ENCODE results near the gene UXS1.
A peak's percentile ranks its signal among the peaks of the same experiment; 100 is the strongest.

Gene UXS1

DNA sequence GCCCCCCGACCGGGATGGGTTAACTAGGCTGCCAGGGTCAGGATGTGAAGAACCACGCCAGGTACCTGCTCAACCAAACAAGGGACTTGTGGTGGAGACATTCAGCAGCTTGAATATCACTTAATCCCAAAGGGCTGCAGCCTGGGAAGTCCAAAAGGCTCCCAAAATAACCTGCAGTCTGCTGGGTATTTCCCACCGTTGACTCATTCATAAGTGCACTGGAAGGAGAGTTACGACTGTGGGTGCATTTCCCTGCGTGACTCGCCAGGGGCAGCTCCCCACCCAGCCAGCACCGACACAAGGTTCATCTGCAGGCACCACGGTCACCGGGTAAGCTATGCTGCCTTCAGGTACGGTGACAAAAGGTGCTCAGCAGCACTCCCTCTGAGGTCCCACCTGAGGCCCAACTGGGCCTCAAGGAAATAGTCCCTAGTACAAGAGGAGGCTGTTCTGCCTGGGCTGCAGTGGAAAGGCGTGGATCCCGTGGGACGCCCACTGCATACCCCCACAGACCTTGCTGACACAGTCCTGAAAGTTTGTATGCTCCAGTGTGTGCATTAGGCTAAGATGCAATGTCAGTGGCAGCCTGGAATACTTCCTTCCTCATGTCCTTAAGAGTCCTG, 86.5 kb downstream of the UXS1 start:
- DNase-seq, result no peak

DNA sequence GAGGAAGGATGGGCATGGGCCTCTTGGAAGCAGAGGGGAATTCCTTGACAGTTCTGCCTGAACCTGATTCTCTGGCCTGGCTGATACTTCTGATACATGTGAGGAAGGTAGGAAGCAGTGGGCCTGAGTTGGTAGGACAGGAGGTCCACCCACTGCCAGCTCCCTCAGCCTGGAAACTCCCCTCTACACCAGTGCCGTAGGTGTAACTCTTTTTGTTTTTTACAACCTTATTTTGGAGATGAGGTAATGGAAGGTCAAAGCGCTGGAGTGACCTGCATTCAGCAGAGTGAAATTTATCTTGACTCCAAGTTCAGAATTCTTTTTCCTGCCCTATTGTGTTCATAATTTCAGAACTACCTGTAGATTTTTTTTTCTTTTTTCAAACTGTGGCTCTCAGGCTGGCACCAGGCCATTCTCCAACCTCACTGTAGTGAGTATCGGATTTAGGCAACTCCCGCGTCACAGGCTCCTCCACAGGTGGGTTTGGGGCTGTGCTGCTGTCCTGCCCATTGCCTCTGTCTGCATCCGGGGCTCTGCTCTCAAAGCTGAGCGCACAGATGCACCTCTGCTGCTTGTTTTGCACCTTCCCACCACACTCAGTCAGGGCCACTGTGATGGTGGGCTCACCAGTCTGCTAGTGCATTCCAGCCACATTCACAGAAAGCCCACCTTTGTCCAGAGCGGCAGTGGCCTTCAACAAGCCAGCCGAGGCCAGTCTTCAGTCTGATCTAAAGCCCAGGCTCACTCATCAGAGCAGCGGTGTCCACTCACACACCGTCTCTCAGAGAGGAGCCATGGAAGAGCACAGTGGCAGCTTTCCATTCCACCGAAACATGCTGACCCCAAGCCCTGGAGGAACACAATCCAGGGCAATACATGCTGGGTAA, 87.2 kb downstream of the UXS1 start:
- DNase-seq, result no peak

DNA sequence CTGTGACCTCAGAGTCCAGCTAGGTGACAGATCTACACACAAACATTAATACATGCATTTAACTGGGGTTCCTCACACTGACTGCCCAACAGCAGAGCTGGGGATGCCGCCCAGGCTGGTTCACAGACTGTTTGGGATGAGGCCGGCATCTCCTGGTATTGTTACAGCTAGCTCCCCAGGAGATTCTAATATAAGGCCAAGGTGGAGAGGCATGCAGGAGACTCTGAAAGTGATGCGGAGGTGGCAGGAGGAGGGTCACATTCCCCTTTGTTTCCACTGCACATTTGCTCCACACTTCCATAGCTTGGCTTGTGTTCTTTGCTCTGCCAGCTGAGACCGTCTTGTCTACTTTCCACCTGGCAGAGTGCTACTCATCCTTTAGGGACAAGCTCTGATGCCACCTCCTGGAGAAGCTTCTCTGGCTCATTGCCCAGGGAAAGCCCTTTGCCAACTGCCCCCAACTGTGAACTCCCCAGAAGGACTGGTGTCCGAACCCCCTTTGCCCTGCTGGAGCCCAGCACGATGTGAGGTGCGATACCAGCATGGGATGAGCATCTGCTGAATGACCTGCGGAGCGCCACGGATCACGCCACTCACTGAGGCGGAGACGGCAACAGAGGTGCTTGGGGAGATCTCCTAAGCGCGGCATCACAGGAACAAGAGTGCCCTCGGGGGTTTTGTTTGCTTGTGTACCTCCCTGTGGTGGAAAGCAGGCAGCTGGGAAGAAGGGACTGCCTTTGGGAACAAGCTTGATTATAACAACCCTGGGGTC, 88.8 kb downstream of the UXS1 start:
- DNase-seq, result no peak

DNA sequence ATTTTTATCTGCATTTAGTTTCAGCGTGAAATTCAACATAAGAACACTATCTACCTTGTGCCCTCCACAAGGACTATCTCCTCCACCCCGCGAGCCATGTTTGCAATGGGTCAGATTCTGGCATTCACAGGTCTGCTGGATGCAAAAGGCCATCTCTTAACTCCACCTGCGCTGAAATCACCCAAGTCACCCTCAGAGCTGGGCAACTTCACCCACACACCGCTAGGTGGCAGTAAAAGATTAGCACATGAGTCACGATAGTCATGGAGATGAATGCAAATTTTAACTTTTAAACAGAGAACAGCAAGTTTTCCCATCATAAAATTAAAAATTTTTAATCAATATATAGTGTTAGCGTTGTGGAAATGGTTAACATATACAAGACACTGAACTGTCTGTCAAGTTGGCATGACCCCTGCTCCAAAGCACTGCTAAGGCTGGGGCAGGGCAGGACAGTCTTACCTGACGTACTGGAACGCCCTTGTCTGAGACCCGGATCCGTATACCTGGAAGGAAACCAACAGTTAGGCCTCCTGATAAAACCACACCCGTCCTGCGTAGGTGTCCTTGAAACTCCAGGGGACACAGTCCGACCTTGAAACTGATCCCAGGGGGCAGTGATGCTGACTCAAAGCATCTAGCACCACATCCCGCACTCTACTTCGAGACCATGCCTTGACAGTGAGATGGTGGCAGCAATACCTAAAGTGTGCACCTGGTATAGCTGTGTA, 89.6 kb downstream of the UXS1 start:
- peak; percentile 90 for DNase-seq

GRCh38 chr2:106099691-106100090, 94.4 kb downstream of the UXS1 start:
- DNase-seq, result no peak

GRCh38 chr2:106098664-106099063, 95.4 kb downstream of the UXS1 start:
- DNase-seq, result no peak

GRCh38 chr2:106098081-106098480, 96.0 kb downstream of the UXS1 start:
- DNase-seq, result no peak

DNA sequence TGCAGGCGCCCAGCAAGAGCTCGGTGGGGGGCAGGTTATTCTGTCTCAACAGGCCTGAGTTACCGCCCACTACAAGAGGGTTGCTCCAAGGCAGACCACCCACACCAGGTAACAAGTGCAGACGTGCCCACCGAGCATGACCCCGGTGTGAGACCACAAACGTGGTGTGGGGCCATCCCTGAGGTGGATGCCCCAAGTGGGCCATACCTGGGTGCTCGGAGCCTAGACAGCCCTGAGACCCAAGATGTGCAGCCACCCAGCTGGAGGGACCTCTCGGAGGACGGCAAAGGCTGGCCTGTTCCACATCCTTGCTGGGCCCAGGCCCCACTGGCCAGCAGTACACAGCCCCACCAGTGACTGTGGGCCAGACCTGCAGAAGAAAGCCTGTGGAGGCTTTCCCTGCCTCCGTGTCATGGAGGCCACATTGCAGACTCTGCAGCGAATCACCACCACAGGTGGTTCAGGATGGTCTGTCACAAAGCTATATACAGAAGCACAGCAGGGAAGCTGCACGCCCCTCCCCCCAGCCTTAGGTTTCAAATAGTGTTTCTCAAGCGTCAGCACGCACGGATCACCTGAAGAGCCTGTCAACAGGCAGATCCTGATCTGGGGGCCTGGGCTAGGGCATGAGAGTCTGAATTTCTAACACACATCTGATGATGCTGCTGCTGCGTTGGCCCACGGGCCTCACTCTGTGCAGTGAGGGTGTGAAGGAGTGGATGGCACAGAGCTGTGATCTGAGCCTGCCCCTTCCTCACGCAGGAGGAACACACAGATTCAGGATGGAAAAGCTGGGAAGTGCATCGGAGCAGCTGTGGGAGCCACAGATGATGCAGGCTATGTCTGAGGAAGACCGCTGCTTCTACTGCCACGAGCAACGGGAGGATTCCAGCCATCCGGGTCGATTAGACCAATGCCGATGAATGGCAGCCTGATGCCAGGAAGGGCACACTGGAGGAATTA, 96.8 kb downstream of the UXS1 start:
- peak; percentile 42 for DNase-seq

DNA sequence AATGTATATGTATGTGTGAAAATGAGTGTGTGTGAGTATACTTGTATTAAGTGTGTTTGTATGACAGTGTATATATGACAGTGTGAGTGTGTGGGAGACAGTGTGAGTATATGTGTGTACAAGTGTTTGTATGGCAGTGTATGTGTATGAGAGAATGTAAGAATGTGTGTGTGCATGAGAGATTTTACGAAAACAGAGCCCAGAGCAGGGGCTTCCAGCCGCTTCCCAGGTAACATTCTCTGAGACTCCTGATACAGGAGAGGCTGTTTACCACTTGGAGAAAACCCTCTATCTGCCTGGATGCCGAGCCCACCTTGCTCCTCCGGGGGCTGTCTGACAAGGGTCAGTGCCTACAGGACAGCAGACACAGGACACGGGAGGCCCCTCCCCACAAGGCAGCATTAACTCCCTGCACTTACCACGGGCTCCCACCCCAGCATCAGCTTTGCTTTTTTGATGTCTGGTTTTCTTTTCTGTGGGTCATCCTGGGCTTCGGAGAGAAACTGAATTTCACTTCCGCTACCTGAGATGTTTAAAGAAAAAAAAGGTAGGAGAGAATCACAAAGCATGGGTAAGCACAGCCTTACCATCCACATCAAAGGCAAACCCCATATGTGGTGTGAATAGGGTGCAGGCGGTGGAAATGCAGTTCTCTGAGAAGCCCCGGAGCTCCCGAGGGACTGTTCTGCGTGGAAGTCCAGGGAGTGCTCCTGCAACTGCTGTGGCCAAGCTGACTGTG, 97.6 kb downstream of the UXS1 start:
- no peak for DNase-seq

- no peak for DNase-seq
Observed at GRCh38 chr2:106095478-106096298, 98.4 kb downstream of the UXS1 start.

- no peak for DNase-seq
Observed at GRCh38 chr2:106094131-106094841, 99.8 kb downstream of the UXS1 start.

DNA sequence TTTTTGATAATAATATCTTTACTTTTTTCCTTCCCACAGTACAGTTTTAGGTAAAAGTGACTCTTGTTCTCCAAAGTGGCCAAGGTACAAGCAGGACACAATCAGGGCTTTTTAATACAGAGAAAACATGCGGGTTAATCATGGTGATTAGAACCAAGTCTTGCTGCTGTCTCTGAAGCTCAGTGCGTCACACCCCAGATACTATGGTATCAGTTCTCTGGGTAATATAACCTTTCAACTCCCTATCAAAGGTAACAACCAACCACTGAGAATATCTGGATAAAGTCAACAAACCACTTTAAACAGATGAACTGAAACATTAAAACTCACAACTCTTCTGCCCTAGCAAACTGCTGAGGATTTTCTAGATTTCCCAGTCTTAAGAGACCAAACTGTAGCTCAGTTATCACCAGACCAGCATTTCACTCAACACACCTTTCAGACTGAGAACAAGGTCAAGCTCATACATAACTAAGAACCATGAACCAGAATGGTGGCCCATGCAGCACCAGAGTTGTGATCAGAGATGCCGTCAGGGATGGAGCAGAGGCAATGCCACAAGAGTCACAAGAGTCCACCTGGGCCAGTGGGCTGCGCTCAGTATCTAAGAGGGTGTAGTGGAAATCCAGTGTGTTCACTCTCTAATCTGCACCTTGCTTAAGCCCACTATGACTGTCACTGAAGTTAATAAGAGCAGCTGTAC, 103.0 kb downstream of the UXS1 start:
- DNase-seq, result no peak

DNA sequence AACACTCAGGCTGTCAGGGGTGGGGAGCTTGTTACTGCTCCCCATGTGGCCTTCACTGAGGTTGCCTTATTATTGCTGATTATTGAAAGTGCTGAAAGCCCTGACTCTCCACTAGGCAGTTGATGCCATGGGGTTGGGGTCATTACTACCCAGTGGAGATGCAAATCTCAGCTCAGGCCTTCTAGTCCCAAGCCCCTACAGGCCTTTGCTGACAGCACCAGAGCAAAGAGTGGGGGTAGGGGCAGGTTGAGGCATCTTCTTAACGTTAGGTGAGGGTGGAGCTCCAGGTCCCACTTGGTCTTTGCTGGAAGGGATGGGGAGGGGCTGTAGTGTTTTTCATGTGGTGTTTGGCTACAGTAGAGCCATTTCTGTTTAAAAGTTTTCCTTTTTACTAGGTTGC, 104.5 kb downstream of the UXS1 start:
- DNase-seq, result no peak

- DNase-seq, result peak; percentile 3
Observed at GRCh38 chr2:106085181-106085940, 108.7 kb downstream of the UXS1 start.

DNA sequence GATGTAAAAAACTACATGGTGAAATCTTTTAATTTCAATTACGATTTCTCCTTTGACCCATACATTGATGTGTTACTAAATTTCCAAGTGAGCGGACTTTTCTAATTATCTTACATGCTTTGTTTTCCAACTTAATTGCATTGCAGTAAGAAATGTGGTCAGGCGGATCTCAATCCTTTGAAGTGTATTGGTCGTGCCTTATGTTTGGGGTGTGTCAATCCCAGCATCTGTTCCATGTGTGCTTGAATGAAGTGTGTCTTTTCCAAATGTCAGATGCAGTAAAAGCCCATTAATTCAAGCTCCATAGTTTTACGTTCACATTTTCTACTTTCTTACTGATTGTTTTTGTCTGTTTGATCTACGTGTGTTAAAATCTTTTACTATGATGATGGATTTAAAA, 113.1 kb downstream of the UXS1 start:
- DNase-seq, result no peak

GRCh38 chr2:106078096-106078495, 116.0 kb downstream of the UXS1 start:
- no peak for DNase-seq

- no peak for DNase-seq
Observed at GRCh38 chr2:106076941-106077340, 117.2 kb downstream of the UXS1 start.

- DNase-seq, result no peak
Observed at GRCh38 chr2:106075048-106075447, 119.1 kb downstream of the UXS1 start.

Measured in NCI-H510A treated with DMSO at 0.1 percent for 48 hours (cell line).